CD14-positive monocyte (primary cell): ENCODE data around the gene GRM5. TPM values are rescaled to one million over a fixed set of nuclear protein-coding genes. Genes with fewer than 3 reads are reported as not detected.

Experiments used
- DNase-seq, 3 donors: peaks; one replicate each; pipeline ENCODE4 v3.0.0-alpha.2; 2011 to 2022
- H2AFZ ChIP-seq: 2 replicates; pipeline ENCODE4 v1.6.0; 2012; ENCODE audit warnings: mild to moderate bottlenecking, low read depth, low read length, inconsistent platforms; ENCODE audit not compliant: insufficient read depth, poor library complexity, severe bottlenecking
- H3K27ac ChIP-seq, 2 donors: 1 replicate in 1 of 2; 2 replicates in 1 of 2; pipeline ENCODE4 v1.5.1; 2012 to 2013; ENCODE audit warnings: low read length in 2 of 2, control low read depth in 1 of 2, inconsistent platforms in 1 of 2, low read depth in 1 of 2, mild to moderate bottlenecking in 1 of 2
- H3K27me3 ChIP-seq, 2 donors: one replicate each; pipeline versions ENCODE4 v1.6.0 to v1.6.1; 2011 to 2013; ENCODE audit warnings: low read length in 2 of 2; ENCODE audit not compliant: control insufficient read depth in 2 of 2, insufficient read depth in 2 of 2
- H3K36me3 ChIP-seq, 2 donors: replicated peaks in 1 of 2; 1 replicate in 1 of 2; 2 replicates in 1 of 2; pipeline versions ENCODE4 v1.5.1 to v1.6.1; 2012 to 2013; ENCODE audit warnings: low read length in 2 of 2, control low read depth in 1 of 2, inconsistent platforms in 1 of 2, mild to moderate bottlenecking in 1 of 2; ENCODE audit not compliant: insufficient read depth in 2 of 2, control insufficient read depth in 1 of 2
- H3K4me1 ChIP-seq, 2 donors: 1 replicate in 1 of 2; 2 replicates in 1 of 2; pipeline versions ENCODE4 v1.5.1 to v1.6.1; 2012 to 2013; ENCODE audit warnings: low read length in 2 of 2, control low read depth in 1 of 2, inconsistent platforms in 1 of 2, mild to moderate bottlenecking in 1 of 2, moderate library complexity in 1 of 2; ENCODE audit not compliant: insufficient read depth in 2 of 2, control insufficient read depth in 1 of 2
- H3K4me2 ChIP-seq: replicated peaks from 2 replicates; pipeline ENCODE3; 2012; ENCODE audit warnings: low read length, moderate library complexity, mild to moderate bottlenecking; ENCODE audit not compliant: poor library complexity, severe bottlenecking; ENCODE audit errors: extremely low read depth
- H3K4me3 ChIP-seq, 3 experiments: fragments of 200-600 bp in 1 of 3; sonication (generic) in 1 of 3; replicated peaks in 1 of 3; 1 replicate in 2 of 3; 2 replicates in 1 of 3; pipeline ENCODE4 v1.5.1; 2011 to 2013; ENCODE audit warnings: low read length in 3 of 3, mild to moderate bottlenecking in 3 of 3, control low read depth in 2 of 3, low read depth in 2 of 3, inconsistent platforms in 1 of 3, moderate library complexity in 1 of 3
- H3K79me2 ChIP-seq: 2 replicates; pipeline ENCODE4 v1.6.0; 2012; ENCODE audit warnings: mild to moderate bottlenecking, control low read depth, inconsistent platforms, low read length, moderate library complexity; ENCODE audit not compliant: insufficient read depth
- H3K9ac ChIP-seq: 2 replicates; pipeline ENCODE4 v1.6.0; 2017; ENCODE audit warnings: low read length, mild to moderate bottlenecking; ENCODE audit not compliant: insufficient read depth, poor library complexity, severe bottlenecking
- H3K9me3 ChIP-seq, 2 donors: replicated peaks in 1 of 2; 1 replicate in 1 of 2; 2 replicates in 1 of 2; pipeline versions ENCODE4 v1.5.1 to v1.6.1; 2012 to 2013; ENCODE audit warnings: low read length in 2 of 2, control low read depth in 1 of 2; ENCODE audit not compliant: control insufficient read depth in 1 of 2, insufficient read depth in 1 of 2
- H4K20me1 ChIP-seq: 2 replicates; pipeline ENCODE4 v1.6.0; 2012; ENCODE audit warnings: mild to moderate bottlenecking, low read length, control low read depth, moderate library complexity; ENCODE audit not compliant: insufficient read depth
- H3K27ac Mint-ChIP-seq, 7 donors: one replicate each; pipeline ENCODE4 v1.8.0; 2020; ENCODE audit warnings: mild to moderate bottlenecking in 7 of 7, mixed read lengths in 7 of 7, moderate library complexity in 6 of 7, inconsistent platforms in 2 of 7
- H3K27me3 Mint-ChIP-seq, 3 donors: one replicate each; pipeline ENCODE4 v1.8.0; 2021 to 2022; ENCODE audit warnings: low read depth in 3 of 3, mild to moderate bottlenecking in 3 of 3, mixed read lengths in 3 of 3, moderate library complexity in 3 of 3, inconsistent platforms in 1 of 3
- H3K36me3 Mint-ChIP-seq, 2 donors: one replicate each; pipeline ENCODE4 v1.8.0; 2020; ENCODE audit warnings: mixed read lengths in 2 of 2, inconsistent platforms in 1 of 2, mild to moderate bottlenecking in 1 of 2
- H3K4me1 Mint-ChIP-seq: one replicate; pipeline ENCODE4 v1.8.0; 2020; ENCODE audit warnings: mild to moderate bottlenecking, mixed read lengths
- H3K4me3 Mint-ChIP-seq, 2 donors: one replicate each; pipeline ENCODE4 v1.8.0; 2020; ENCODE audit warnings: mild to moderate bottlenecking in 2 of 2, mixed read lengths in 2 of 2, moderate library complexity in 1 of 2
- H3K9me3 Mint-ChIP-seq, 7 donors: one replicate each; pipeline ENCODE4 v1.8.0; 2020 to 2022; ENCODE audit warnings: mixed read lengths in 7 of 7, mild to moderate bottlenecking in 6 of 7, moderate library complexity in 6 of 7, inconsistent platforms in 2 of 7
- WGBS: methylation state at CpG from one replicate; pipeline ENCODE4 v1.1.5; 2013; ENCODE audit warnings: missing lambda C conversion rate; ENCODE audit not compliant: insufficient coverage; 5-methylcytosine and 5-hydroxymethylcytosine counted together
- intact Hi-C, 2 donors: fragments of 100-400 bp; cut with micrococcal nuclease; formaldehyde crosslinking; loops; one replicate each; pipeline versions ENCODE4 v1.15.0 to v1.15.1; 2023
- polyA plus RNA-seq, 3 donors: library from polyadenylated mRNA; depleted of rRNA in 1 of 3; unstranded in 2 of 3; stranded (reverse) in 1 of 3; fragments of 300-500 nt in 2 of 3; fragments of >200 nt in 1 of 3; fragmentation: Illumina TruSeq in 2 of 3; gene quantifications; 1 replicate in 2 of 3; 2 replicates in 1 of 3; pipeline ENCODE4 v1.2.3, GENCODE V29; 2012 to 2021
- TF ChIP-seq, protein P1 (sequence below): fragments of 200-600 bp; IDR thresholded peaks from one replicate; pipeline ENCODE4 v1.8.0; 2022; ENCODE audit warnings: antibody characterized with exemption, mild to moderate bottlenecking

GRM5 gene
- polyA plus RNA-seq, 3 donors: not detected

DNA sequence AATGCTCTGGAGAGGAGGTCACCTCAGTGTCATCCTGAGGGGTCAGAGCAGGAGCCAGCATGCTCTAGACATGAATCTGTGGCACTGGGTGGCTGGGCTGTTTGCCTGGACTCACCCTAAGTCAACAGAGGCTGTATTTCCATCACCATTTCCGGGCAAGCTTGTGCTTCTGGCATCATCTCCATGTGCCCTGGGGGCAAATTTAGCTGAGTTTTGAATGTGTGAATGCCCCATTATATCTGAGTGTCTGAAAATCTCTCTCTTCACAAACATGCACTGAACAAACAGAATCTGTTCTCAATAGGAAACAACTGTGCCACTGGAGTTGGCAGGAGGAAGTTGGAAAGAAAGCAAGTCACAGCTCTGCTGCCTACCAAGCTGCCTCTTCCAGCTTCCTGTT, 356.2 kb downstream of the GRM5 start:
- Histone ChIP-seq H3K4me2 (no peak overlapping the region), H3K27ac (no peak overlapping the region), H3K79me2 (no peaks in the 10 kb centered on the region), H3K4me1 (no peaks in the 10 kb centered on the region), H3K4me3 (no peak overlapping the region), H3K9me3 (no peaks in the 10 kb centered on the region), H4K20me1 (no peaks in the 10 kb centered on the region), H3K9ac (no peak overlapping the region), H3K36me3 (no peaks in the 10 kb centered on the region), H2AFZ (no peak overlapping the region), H3K27me3 (no peaks in the 10 kb centered on the region)
- Mint-ChIP-seq H3K9me3 (peaks cover 0 to 5% (median 2%) of the 10 kb centered on the region in 7 donors), H3K27ac (no peak overlapping the region), H3K4me3 (no peak overlapping the region), H3K36me3 (no peaks in the 10 kb centered on the region), H3K4me1 (no peaks in the 10 kb centered on the region), H3K27me3 (no peaks in the 10 kb centered on the region)
- WGBS: no CpG with 5 or more reads among the region's 1 CpG
- intact Hi-C loops: no loop called here
- DNase-seq: no peak
- TF ChIP-seq, protein P1, sequence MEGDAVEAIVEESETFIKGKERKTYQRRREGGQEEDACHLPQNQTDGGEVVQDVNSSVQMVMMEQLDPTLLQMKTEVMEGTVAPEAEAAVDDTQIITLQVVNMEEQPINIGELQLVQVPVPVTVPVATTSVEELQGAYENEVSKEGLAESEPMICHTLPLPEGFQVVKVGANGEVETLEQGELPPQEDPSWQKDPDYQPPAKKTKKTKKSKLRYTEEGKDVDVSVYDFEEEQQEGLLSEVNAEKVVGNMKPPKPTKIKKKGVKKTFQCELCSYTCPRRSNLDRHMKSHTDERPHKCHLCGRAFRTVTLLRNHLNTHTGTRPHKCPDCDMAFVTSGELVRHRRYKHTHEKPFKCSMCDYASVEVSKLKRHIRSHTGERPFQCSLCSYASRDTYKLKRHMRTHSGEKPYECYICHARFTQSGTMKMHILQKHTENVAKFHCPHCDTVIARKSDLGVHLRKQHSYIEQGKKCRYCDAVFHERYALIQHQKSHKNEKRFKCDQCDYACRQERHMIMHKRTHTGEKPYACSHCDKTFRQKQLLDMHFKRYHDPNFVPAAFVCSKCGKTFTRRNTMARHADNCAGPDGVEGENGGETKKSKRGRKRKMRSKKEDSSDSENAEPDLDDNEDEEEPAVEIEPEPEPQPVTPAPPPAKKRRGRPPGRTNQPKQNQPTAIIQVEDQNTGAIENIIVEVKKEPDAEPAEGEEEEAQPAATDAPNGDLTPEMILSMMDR: no peak

DNA sequence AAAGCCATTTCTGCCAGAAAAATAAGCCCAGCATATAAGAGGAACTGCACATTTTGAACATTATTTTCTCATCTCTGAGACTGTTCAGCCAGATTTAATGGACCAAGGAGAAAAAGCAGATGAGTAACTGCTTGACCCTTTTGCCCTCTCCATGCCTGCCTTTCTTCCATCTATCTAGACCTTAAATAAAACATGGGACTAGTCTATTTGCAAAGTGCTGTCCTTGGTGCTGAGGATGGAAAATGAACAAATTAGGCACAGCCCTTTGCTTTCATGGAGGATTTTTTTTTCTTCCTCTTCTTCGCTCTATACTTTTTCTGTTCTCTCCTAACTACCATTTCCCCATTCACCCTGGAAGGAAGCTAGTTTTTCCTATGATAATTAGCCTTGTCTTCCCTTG, 361.3 kb downstream of the GRM5 start:
- H3K9ac ChIP-seq: no peak overlapping the region
- H3K27ac ChIP-seq: no peak overlapping the region
- H3K4me1 ChIP-seq: no peaks in the 10 kb centered on the region
- H3K27me3 ChIP-seq: no peaks in the 10 kb centered on the region
- peaks cover 0 to 12% (median 2%) of the 10 kb centered on the region in 7 donors for H3K9me3 Mint-ChIP-seq
- H3K27ac Mint-ChIP-seq: no peak overlapping the region
- H3K9me3 ChIP-seq: peaks cover 0 to 3% of the 10 kb centered on the region in 2 donors
- H4K20me1 ChIP-seq: no peaks in the 10 kb centered on the region
- no peak overlapping the region for H3K4me2 ChIP-seq
- TF ChIP-seq, protein P1: no peak
- no peaks in the 10 kb centered on the region for H3K79me2 ChIP-seq
- no peak overlapping the region for H3K4me3 ChIP-seq
- no peaks in the 10 kb centered on the region for H3K36me3 Mint-ChIP-seq
- H3K27me3 Mint-ChIP-seq: no peaks in the 10 kb centered on the region
- no peak for DNase-seq
- H3K4me1 Mint-ChIP-seq: no peaks in the 10 kb centered on the region
- WGBS: no CpG with 5 or more reads among the region's 1 CpG
- intact Hi-C loops: no loop called here
- no peak overlapping the region for H3K4me3 Mint-ChIP-seq
- H3K36me3 ChIP-seq: no peaks in the 10 kb centered on the region
- no peak overlapping the region for H2AFZ ChIP-seq
